GM19239 (cell line): Measurements from ENCODE around the gene GLB1L.
A peak's percentile ranks its signal among the peaks of the same experiment; 100 is the strongest.

ENCODE experiments used
- DNase-seq: peaks from one replicate; pipeline ENCODE4 v3.0.0; 2011; ENCODE audit warnings: low spot score; ENCODE audit not compliant: insufficient read length
- FAIRE-seq: peaks from 2 replicates; lab custom pipeline; 2011; peaks lifted over from hg19 to GRCh38; lab: Jason Lieb, UNC

The GLB1L gene

DNA sequence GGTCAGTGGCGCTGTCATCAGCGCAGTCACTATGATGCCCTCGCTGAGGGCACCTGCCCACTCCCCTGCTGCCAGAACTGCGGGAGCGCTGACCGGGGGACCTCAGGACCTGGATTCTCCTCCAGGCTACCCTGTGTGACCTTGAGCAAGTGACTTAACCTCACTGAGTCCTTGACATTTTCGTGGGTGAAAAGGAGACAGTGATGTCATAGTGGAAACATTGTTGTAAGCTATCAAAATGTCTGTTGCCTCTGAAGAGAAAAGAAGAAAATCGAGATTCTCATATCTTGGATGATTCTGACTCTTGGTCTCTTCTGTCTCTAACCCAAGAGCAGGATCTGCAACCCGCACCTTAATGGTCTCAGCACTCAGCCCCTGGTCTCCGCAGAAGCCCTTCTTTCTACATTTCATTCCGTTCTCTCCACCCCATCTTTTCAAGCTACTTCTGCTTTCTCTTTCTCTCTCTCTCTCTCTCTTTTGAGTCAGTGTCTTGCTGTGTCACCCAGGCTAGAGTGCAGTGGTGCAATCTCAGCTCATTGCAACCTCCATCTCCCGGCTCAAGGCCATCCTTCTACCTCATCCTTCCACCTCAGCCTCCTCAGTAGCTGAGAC, 9.5 kb upstream of the GLB1L start:
- DNase-seq (no peak), FAIRE-seq (peak; percentile 84)

DNA sequence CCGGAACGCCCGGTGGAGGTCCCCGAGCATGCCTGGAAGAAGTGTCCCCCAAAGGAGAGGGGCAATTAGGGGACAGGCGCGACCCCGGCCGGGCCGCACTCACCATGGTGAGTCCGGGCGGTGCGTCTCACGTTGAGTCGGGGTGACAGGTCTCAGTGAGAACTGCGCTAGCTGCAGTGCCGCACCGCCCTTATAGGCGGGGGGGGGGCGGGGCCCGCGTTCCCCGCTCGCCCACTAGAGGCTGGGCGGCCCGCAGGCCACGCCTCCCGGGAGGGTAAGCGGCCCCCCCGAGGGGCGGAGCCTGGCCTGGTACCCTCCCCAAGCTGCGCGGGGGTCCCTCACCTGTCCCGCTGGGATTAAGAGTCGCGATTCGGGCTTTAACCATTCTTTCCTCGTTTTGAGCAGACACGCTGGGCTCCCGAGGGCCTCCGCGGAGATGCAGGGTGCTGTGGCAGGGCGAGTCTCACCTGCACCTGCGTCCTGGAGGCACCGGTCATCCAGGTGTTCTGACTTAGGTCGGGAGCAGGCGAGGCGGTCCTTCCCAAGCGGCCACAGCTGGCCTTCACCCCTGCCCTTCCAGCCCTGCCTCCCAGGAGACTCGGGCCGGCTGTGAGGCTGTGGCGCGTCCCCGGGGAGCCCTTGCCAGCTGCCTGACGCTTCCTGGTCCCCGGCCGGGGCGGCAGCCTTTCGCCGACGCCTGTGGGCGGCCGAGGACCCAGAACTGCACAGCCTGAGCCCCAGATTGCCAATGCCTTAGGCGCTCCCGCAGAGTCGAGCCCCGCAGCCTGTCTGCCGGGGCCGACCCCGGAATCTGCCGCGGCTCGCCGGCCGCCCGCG, 8.7 kb upstream of the GLB1L start, which contains the start of gene TUBA4A:
TUBA4A (minus strand) TSS at position 166 of the 837 bp plus-strand sequence; CDS start at position 106, 60 bp downstream.
- FAIRE-seq (peak; percentile 83), DNase-seq (peak; percentile 87)

DNA sequence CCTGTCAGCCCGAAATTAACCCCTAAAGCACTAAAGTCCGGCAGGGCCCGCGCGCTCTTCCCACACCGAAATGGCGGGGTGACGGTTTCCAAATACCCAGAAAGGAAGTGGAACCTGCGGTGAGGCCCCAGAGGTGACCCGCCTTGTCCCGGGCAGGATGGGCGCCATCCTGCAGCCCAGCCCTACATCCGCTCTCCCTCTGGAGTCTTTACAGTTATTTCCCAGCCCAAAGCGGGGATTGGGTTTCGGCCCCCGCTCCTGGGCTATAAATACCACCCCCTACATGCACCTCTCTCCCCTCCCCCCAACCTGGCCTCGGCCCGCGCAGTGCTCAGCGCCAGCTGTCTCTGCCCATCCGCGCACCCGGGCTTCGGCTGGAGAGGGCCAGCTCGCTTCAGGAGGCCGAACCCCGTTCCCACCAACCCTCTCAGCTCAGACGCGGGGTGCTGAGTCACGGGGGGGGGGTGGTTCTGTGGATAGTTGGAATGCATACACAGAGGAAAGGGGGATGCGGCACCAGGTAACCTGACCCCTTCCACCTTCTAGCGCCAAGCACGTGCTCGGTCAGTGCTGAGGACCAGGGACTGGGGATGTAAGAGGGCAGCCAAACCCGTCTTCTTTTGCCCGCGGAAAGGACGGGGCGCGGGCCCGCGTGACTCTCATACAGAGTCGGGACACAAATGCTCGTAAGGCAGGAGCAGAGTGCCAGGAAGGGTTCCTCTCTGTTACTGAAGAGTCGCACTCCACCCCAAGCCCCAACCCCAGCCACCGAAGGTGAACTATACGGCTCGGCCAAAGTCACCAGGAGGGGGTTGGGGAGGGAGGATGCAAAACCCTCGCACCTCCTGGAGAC, 7.9 kb upstream of the GLB1L start, which contains the start of gene TUBA4B:
TUBA4B (plus strand) TSS at position 344 of the 853 bp plus-strand sequence; CDS start at position 509, 165 bp downstream.
- DNase-seq = no peak
- peak; percentile 21 for FAIRE-seq

DNA sequence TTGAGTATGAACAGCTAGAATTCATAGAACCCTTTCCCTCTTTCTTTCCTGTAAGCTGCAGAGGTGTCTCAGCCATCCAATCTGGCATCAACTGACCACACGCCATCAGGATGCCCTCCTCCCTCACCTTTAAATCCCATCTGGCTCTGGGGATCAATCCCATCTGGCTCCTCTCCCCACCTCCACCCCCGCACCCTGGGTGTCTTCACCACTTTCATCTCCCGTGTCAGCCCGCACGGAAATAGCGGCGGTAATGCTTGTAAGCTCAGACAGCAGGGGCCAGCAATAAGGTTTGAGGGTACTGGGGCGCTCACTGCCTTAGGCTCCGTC, 7.3 kb upstream of the GLB1L start:
- DNase-seq (no peak), FAIRE-seq (peak; percentile 62)

DNA sequence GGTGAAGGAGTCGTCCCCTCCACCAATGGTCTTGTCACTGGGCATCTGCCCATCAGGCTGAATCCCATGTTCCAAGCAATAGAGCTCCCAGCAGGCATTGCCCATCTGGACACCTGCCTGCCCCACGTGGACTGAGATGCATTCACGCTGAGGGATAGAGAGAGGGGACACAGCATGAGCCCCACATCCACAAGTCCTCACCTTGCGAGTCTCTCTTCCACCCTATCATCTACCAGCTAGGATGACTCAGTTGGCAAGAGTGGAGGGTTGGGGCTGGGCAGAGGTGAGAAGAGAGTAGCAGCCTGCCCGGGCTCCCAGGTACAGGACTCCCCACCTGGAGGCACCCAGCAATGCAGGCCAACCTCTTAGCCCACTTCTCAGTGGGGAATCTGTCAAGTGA, 6.8 kb upstream of the GLB1L start:
- DNase-seq = no peak
- peak; percentile 66 for FAIRE-seq

DNA sequence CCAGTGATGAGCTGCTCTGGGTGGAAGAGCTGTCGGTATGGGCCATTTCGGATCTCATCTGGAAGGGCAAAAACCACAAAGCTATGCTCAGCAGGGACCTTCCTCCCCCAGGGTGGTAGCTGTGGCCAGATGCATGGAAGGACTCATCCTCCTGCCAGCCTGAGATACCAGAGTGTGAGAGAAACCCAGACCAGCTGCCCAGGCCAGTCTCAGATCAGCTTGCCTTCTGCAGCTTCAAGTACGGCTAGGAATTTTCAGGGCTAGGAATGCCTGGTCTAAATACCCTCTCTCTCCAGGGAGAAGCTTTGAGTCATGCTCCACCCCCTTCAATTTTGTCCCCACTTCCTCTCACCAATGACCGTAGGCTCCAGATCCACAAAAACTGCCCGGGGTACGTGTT, 6.4 kb upstream of the GLB1L start:
- DNase-seq = no peak
- no peak for FAIRE-seq

DNA sequence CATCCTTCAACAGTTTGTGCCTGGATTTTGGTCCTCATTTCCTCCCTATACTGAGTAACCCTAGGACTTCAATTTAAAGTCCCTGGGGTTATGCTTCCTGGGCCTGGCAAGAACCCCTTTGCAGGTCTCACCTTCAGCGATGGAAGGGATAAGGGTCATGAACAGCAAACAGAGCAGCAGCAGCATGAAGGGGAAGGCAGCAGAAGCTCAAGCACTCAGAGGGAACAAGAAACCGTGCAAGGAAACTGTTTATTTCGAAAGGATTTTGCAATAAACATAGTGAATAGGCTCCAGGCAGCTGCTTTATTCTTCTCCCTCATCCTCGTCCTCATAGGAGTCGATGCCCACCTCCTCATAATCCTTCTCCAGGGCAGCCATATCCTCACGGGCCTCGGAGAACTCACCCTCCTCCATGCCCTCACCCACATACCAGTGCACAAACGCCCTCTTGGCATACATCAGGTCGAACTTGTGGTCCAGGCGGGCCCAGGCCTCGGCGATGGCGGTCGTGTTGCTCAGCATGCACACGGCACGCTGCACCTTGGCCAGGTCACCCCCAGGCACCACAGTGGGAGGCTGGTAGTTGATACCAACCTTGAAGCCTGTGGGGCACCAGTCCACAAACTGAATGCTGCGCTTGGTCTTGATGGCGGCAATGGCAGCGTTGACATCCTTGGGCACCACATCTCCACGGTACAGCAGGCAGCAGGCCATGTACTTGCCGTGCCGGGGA, 5.0 kb upstream of the GLB1L start:
- FAIRE-seq (no peak), DNase-seq (no peak)

DNA sequence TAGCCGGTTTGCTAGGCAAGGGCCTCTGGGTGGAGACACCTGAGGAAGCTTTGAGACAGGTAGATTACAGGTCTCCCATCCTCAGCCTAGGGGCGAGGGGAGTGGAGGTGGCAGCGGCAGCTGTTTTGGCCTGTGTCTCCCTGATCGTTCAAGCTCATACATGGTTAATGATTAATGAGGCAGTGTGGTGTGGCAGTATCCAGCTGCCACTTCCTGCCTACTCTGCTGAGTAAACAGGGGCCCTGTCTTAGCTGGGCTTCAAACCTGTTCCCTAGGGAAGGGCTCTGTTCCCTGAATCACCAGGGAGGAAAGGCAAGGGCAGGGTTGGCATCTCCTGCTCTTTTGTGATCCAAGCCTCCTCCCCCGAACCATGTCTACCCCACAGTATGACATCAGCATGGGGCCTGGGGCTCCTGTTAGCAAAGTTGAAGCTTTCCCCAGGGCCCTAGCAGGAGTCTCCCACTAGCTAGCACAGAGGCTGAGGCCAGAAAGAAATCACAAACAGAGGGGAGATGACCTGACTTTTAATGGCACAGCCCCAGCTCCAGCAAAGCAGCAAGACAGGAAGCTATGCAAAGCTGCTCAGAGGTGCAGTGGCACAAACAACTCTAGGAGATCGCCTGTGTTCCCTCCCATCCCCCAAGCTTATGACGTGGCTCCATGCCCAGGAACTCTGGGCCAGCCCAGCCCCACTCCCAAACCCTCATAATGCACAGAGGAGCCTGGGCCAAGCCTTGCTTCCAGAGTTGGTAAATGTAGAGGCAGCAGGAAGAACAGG, 4.1 kb upstream of the GLB1L start:
- FAIRE-seq = peak; percentile 93

DNA sequence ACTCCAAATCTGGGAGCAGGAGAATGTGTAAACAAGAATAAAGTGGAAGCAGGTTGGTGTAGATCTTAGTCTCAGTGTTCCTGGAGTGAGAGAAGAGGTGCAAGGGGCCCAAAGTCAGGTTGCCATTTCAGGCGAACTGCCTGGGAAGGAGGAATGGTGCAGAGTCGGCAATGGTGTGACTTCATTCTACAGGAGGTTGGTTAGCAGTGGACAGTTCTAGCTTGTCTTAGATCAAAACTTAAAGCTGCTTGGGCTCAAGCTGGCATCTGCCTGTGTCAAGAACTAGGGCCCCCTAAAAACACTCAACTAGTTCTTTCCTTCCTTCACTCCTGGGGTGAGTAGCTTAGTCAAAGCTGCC, 3.6 kb upstream of the GLB1L start:
- peak; percentile 33 for FAIRE-seq

More for the DNA sequence above, 4.1 kb upstream of the GLB1L start:
- no peak for DNase-seq

DNA sequence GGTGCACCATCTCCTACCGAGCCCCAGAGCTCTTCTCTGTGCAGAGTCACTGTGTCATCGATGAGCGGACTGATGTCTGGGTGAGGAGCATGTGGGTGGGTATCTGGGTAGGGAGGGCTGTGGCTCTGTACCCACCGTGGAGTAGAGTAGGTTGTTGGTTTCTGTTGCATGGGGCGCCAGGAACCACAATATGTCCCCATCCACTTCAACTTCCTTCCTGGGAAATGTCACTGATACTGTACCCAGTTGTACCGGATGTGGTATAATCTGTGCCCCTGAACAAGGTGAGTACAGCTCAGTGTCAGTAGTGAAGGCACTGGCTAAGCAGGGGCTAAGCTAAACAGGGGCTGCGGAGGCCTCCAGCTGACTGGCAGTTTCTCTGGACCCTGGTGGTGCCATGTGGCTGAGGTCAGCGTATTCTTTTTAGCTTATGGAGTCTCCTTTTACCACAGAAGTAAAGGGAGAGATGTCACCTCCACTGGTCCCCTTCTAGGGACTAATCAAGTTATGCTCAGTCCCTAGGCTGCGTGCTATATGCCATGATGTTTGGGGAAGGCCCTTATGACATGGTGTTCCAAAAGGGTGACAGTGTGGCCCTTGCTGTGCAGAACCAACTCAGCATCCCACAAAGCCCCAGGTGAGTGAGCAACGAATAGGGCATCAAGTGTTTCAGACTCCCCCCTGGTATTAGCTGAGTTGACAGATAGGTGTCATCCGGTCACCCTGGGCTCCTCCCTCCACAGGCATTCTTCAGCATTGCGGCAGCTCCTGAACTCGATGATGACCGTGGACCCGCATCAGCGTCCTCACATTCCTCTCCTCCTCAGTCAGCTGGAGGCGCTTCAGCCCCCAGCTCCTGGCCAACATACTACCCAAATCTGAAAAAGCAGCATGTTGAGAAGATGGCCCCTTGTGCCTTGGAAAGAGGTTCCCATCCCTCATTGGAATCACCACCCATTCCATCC, 2.7 kb upstream of the GLB1L start:
- no peak for DNase-seq
- no peak for FAIRE-seq

More for the DNA sequence above, 3.6 kb upstream of the GLB1L start:
- no peak for DNase-seq

DNA sequence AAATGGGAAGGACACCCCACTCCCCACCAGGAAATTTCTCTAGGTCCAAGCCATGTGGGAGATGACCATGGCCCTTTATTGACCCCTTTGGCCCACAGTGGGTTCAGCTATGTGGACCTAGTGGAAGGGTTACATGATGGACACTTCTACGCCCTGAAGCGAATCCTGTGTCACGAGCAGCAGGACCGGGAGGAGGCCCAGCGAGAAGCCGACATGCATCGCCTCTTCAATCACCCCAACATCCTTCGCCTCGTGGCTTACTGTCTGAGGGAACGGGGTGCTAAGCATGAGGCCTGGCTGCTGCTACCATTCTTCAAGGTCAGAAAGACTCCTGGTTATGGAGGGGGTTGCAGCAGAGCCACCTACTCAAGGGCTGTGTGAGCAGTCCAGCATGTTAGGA, 1.3 kb upstream of the GLB1L start:
- FAIRE-seq (no peak), DNase-seq (no peak)

DNA sequence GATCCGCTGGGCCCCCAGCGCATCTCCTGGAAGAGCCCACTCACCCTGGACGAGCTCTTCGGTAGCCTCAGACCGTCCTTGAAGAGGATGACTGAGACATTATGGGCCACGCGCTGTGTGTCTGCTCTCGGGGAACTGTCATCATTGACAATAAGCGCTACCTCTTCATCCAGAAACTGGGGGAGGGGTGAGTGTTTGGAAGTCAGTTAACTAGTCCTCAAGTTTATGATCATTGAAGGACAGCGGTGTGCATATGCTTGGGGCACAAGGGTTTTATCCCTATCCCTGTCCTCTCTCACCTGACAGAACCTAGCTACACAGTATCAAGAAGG, 621 bp upstream of the GLB1L start:
- FAIRE-seq (peak; percentile 48), DNase-seq (no peak)

DNA sequence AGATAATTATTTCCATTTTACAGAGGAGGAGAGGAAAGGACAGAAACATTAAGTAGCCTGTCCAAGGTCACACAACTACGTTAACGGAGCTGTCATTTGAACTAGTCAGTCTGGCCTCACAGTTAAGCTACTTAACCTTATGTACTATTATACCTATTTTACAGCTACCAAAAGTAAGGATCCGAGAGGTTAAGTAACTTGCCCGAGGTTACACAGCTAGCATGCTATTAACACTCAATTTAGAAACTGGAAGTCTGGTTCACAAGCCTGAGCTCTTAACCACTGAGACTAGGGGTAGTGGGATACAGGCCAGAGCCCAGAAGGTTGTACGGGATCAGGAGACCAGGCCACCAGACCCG, 476 bp downstream of the GLB1L start:
- FAIRE-seq (peak; percentile 71), DNase-seq (no peak)

DNA sequence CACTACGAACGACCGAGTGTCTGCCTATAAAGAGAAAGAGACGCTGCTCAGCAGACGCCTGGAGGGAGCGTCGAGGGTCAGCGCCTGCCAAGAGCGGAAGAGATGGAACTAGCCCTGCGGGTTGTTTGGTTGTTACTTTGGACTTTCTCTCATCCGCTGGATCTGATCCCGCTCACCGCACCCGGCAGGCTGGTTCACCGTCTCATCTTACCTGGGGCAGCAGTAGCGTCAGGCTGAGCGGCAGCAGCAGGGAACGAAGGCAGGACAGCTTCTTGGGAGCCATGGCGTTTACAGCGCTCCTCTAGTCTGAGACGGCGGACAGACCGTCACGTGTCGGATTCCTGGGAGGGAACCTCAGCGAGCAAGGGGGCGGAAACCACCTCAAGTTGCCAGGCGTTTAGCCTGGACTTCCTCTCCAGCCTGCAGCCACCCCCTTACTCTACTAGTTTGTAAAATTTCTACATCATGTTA, 1.9 kb downstream of the GLB1L start:
- FAIRE-seq (no peak), DNase-seq (no peak)

DNA sequence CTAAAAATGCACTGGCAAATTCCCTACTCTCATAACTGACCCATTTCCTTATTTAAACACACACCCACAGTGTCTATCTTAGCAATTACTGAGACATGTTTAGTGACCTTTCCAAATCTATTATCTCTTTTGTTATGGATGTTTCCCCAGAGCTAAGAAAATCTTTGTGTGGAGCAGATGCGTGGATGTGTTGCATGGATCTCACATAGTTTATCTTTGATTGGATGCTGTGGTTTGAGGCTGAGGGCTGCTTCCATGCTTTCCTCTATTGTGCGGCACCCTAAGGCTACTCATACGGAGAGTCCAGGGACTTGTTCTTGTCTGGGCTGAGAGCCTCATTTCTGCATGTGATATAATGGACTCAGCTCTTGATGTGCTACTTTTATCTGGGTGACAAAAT, 10.9 kb downstream of the GLB1L start:
- FAIRE-seq (no peak), DNase-seq (no peak)

DNA sequence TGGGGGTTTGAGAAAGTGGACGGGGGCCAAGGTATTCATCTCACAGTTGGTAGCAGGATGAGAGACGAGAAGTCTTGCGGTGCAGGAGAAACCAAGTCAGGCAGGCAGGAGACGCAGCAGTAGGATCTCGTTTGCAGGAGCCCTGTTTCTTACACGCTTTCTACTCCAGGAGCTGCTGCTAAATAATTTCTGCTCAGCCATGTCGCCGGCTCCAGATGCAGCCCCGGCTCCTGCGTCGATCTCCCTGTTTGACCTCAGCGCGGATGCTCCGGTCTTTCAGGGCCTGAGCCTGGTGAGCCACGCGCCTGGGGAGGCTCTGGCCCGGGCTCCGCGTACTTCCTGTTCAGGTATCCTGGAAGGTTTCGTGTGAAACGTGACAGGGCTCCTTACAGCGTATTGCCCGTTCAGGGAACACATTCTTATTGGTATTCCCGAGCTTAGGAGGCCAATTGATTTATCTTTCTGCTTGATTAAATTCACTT, 15.1 kb downstream of the GLB1L start:
- FAIRE-seq (peak; percentile 74), DNase-seq (no peak)

DNA sequence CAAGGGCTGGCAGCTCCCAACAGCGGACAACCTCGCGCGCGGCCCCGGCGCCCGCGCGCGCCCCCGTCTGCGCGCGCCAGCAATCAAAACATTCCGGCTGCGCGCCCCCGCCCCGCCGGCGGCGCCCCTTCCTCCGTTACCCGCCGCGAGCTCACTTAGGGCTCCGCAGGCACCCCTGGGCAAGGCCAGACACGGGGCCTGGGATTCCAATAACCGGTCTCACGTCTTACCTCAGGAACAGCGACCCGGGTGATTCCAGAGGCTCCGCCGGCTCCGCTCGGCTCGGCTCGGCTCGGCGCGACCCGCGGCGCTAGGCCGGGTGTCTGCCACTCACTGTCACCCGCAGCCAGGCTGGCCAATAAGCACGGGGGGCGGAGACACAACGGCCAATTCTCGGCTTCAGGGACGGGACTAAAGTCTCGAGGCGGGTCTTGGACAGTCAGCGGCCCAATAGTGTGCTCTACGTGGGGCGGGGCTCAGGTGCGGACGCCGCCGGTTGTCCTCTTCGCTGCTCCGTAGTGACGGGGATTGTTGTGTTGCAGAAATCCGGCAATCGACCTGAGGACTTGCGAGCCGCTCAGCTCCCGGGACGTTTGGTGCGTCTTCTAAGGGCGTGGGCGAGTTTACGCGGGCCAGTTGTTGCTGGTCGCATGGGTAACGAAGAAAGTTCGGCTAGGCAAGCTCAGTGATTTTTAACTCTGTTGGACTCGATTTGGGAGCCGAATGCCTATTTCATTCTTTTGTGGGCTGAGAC, 15.8 kb downstream of the GLB1L start, which contains the start of the genes ANKZF1 and ATG9A:
ANKZF1 (plus strand) TSS at position 502 of the 754 bp plus-strand sequence. CDS start 452 bp downstream, outside the sequence.
ATG9A (minus strand) TSS at position 332 of the 754 bp plus-strand sequence. CDS start 1,612 bp downstream, outside the sequence.
- peak; percentile 99 for FAIRE-seq

More for the DNA sequence above, 15.8 kb downstream of the GLB1L start, which contains the start of the genes ANKZF1 and ATG9A:
- peak; percentile 99 for DNase-seq
